Ovary (tissue), 3 donors: ENCODE measurements around the gene TMEM39B.
"Not testable (repeated sequence)": the region's sequence is repeated elsewhere in the genome, so short reads cannot be mapped to it uniquely, and the experiment has no call there.

Source experiments
- CTCF ChIP-seq, 3 donors: fragments of 450-650 bp in 2 of 3; fragments of 200-600 bp in 1 of 3; IDR thresholded peaks; one replicate each; pipeline versions ENCODE4 v1.5.1 to v1.8.0; 2016 to 2022; ENCODE audit warnings: antibody characterized with exemption in 3 of 3, mild to moderate bottlenecking in 1 of 3
- POLR2A ChIP-seq: fragments of 450-650 bp; IDR thresholded peaks from one replicate; pipeline ENCODE4 v1.6.1; 2017; ENCODE audit warnings: antibody characterized with exemption, mild to moderate bottlenecking, moderate library complexity
- donor health status: DM: no; HTN: no; CAD: no.

GRCh38 chr1:32123361-32123760, 50.6 kb downstream of the TMEM39B start:
- not testable (repeated sequence) for TF ChIP-seq CTCF (IDR thresholded peaks at IDR 0.05); POLR2A
